ENCODE results near the gene ZNF775.

The ZNF775 gene

GRCh38 chr7:150401861-150402631, 22.9 kb downstream of the ZNF775 start:
- Mint-ChIP-seq H3K27ac (no peak overlapping the region), H3K4me1 (ENCODE audit: low read depth) (peaks cover 39% of the 10 kb centered on the region), H3K4me3 (no peak overlapping the region), H3K9me3 (no peaks in the 10 kb centered on the region), H3K27me3 (no peaks in the 10 kb centered on the region), H3K36me3 (ENCODE audit: low read depth) (peaks cover 12% of the 10 kb centered on the region)
- DNase-seq = no peak

DNA sequence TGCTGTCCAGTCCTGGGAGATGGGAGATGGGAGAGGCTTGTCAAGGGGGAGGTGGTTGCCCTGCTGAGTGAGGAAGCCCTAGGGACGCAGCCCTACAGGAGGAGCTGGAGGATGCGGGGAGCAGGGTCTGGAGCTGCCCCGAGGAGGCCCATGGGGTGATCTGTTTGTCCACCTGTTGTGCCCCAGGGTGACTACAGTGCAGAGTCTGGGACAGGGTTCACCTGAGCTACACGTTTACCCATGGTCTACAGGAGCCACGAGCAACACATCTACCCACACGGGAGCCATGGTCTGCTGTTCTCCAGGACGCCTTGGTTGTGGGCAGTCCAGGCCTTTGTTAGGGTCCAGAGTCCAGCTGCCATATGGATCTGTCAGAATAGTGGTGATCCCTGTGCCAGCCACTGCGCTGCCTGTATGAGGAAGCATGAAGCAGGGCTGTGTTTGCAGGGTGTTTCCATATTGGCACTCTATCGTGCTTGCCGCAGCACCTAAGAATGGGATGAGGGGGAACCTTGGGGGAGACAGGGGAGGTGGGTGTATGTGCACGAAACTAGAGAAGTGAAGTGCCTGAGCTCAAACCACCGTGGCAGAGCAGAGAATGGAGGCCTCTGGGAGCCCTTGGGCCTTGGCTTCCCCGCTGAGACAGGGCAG, 23.7 kb downstream of the ZNF775 start:
- Mint-ChIP-seq H3K4me3 (no peak overlapping the region), H3K4me1 (ENCODE audit: low read depth) (peaks cover 41% of the 10 kb centered on the region), H3K27me3 (no peaks in the 10 kb centered on the region), H3K36me3 (ENCODE audit: low read depth) (peaks cover 14% of the 10 kb centered on the region), H3K27ac (peak overlapping the region; percentile 28), H3K9me3 (no peaks in the 10 kb centered on the region)
- no peak for DNase-seq

- peaks cover 43% of the 10 kb centered on the region for H3K4me1 Mint-ChIP-seq (ENCODE audit: low read depth)
- peak overlapping the region; percentile 87 for H3K27ac Mint-ChIP-seq
- H3K36me3 Mint-ChIP-seq (ENCODE audit: low read depth) = peaks cover 14% of the 10 kb centered on the region
- DNase-seq = no peak
- no peaks in the 10 kb centered on the region for H3K9me3 Mint-ChIP-seq
- no peaks in the 10 kb centered on the region for H3K27me3 Mint-ChIP-seq
- H3K4me3 Mint-ChIP-seq = peak overlapping the region; percentile 88
These were observed 24.4 kb downstream of the ZNF775 start for GRCh38 chr7:150403376-150404171.

DNA sequence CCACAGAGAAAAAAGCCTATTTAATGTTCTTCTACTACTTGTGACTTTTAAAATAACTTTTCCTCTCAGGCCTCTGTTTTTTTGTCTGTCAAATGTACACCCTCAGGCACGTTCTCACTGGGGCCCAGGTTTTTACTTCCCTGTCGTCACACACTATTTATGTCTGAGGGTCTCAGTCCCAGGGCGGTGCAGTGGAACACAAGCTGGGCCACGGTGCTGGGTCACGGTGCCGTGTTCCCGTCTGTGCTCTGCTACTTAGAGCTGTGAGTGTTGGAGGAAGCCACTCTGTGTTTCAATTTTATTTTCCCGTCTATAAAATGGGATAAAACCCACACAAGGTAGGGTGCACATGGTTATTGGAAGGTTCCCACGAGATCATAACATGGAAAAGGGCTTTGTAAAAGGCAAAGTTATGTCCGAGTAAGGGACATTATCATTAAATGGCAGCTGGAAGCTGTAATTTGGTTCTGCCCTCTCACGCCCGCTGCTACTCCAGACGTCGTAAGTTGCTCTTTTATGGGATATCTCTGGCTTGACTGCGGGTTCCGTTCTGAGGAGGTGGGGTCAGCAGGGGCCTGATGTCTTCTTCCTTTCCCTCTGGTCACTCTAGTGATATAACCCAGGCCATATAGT, 25.2 kb downstream of the ZNF775 start:
- H3K4me1 Mint-ChIP-seq (ENCODE audit: low read depth) = peaks cover 48% of the 10 kb centered on the region
- peak overlapping the region; percentile 88 for H3K4me3 Mint-ChIP-seq
- no peaks in the 10 kb centered on the region for H3K9me3 Mint-ChIP-seq
- peak; percentile 47 for DNase-seq
- no peaks in the 10 kb centered on the region for H3K27me3 Mint-ChIP-seq
- peak overlapping the region; percentile 87 for H3K27ac Mint-ChIP-seq
- peaks cover 17% of the 10 kb centered on the region for H3K36me3 Mint-ChIP-seq (ENCODE audit: low read depth)

- peak; percentile 85 for DNase-seq
- no peaks in the 10 kb centered on the region for H3K9me3 Mint-ChIP-seq
- peaks cover 48% of the 10 kb centered on the region for H3K4me1 Mint-ChIP-seq (ENCODE audit: low read depth)
- H3K27me3 Mint-ChIP-seq = no peaks in the 10 kb centered on the region
- peaks cover 20% of the 10 kb centered on the region for H3K36me3 Mint-ChIP-seq (ENCODE audit: low read depth)
- H3K27ac Mint-ChIP-seq = peak overlapping the region; percentile 95
- peak overlapping the region; percentile 88 for H3K4me3 Mint-ChIP-seq
These were observed 25.9 kb downstream of the ZNF775 start for GRCh38 chr7:150404805-150405583.

GRCh38 chr7:150405584-150406311, 26.6 kb downstream of the ZNF775 start:
- Mint-ChIP-seq H3K36me3 (ENCODE audit: low read depth) (peaks cover 24% of the 10 kb centered on the region), H3K27me3 (no peaks in the 10 kb centered on the region), H3K4me1 (ENCODE audit: low read depth) (peaks cover 43% of the 10 kb centered on the region), H3K4me3 (peak overlapping the region; percentile 88), H3K27ac (peak overlapping the region; percentile 95), H3K9me3 (no peaks in the 10 kb centered on the region)
- peak; percentile 69 for DNase-seq

- no peak for DNase-seq
- Mint-ChIP-seq H3K4me1 (ENCODE audit: low read depth) (peaks cover 40% of the 10 kb centered on the region), H3K4me3 (peak overlapping the region; percentile 88), H3K27ac (peak overlapping the region; percentile 95), H3K27me3 (no peaks in the 10 kb centered on the region), H3K36me3 (ENCODE audit: low read depth) (peaks cover 28% of the 10 kb centered on the region), H3K9me3 (no peaks in the 10 kb centered on the region)
These were observed 27.1 kb downstream of the ZNF775 start for GRCh38 chr7:150406312-150406566.

DNA sequence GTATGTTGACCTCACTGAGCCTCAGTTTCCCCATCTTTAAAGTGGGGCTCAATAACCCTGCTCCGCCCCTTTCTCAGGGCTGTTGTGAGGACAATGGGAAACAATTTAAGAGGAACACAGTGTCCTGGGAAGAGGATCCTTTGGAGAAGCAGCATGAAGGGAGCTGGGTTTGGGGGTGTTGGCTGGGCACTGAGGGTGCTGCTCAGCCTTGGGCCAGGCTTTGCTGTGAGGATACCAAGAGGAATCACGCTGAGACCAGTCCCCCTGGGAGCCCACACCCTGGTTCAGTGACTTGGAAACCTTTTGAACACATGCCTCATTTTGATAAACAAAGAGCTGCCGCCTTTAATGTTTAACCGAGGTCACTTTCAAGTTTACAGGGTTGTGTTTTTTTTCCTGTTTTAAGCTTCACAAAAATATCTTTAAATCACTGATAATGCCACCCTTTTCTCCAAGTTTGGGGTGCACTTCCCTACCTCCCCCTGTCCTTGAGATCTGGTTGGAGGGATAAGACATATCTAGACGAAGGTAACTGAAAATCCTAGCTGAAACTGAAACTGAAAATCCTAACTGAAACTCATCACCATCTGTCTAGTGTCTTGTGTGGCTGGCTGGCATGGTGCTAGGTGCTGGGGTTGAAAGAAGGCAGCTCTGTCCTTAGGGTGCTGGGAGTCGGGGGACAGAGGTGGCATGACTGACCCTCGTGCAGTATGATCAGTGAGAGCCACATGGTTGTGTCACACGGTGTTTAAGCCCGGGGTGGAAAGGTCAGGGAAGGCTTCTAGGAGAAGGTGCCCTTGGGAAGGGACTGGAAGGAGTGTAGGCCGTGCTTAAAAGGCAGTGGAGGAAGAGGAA, 27.7 kb downstream of the ZNF775 start:
- no peaks in the 10 kb centered on the region for H3K9me3 Mint-ChIP-seq
- peak overlapping the region; percentile 95 for H3K27ac Mint-ChIP-seq
- H3K4me3 Mint-ChIP-seq = peak overlapping the region; percentile 88
- H3K36me3 Mint-ChIP-seq (ENCODE audit: low read depth) = peaks cover 33% of the 10 kb centered on the region
- peaks cover 37% of the 10 kb centered on the region for H3K4me1 Mint-ChIP-seq (ENCODE audit: low read depth)
- DNase-seq = peak; percentile 63
- H3K27me3 Mint-ChIP-seq = no peaks in the 10 kb centered on the region

DNA sequence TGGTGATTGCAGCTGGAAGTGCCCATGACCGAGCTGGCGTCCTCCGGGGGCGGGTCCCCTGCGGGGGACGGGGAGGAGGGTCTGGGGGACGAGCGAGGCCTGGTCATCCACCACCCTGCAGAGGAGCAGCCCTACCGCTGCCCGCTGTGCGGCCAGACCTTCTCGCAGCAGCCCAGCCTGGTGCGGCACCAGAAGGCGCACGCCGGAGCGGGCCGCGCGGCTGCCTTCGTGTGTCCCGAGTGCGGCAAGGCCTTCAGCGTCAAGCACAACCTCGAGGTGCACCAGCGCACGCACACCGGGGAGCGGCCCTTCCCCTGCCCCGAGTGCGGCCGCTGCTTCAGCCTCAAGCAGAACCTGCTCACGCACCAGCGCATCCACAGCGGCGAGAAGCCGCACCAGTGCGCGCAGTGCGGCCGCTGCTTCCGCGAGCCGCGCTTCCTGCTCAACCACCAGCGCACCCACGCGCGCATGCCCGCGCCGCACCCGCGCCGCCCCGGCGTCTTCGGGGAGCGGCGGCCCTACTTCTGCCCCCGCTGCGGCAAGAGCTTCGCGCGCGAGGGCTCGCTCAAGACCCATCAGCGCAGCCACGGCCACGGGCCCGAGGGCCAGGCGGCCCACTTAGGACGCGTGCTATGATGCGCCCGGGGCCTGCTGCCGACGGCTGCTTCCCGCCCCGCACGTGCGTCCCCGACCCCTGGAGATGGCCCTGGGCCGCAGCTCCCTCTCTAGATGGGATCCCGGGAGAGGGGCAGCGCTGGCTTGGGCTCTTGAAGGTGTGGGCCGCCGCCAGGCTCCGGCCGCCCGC, 28.7 kb downstream of the ZNF775 start:
- H3K4me3 Mint-ChIP-seq = no peak overlapping the region
- no peak for DNase-seq
- no peaks in the 10 kb centered on the region for H3K9me3 Mint-ChIP-seq
- no peaks in the 10 kb centered on the region for H3K27me3 Mint-ChIP-seq
- H3K27ac Mint-ChIP-seq = no peak overlapping the region
- H3K36me3 Mint-ChIP-seq (ENCODE audit: low read depth) = peaks cover 35% of the 10 kb centered on the region
- H3K4me1 Mint-ChIP-seq (ENCODE audit: low read depth) = peaks cover 39% of the 10 kb centered on the region

DNA sequence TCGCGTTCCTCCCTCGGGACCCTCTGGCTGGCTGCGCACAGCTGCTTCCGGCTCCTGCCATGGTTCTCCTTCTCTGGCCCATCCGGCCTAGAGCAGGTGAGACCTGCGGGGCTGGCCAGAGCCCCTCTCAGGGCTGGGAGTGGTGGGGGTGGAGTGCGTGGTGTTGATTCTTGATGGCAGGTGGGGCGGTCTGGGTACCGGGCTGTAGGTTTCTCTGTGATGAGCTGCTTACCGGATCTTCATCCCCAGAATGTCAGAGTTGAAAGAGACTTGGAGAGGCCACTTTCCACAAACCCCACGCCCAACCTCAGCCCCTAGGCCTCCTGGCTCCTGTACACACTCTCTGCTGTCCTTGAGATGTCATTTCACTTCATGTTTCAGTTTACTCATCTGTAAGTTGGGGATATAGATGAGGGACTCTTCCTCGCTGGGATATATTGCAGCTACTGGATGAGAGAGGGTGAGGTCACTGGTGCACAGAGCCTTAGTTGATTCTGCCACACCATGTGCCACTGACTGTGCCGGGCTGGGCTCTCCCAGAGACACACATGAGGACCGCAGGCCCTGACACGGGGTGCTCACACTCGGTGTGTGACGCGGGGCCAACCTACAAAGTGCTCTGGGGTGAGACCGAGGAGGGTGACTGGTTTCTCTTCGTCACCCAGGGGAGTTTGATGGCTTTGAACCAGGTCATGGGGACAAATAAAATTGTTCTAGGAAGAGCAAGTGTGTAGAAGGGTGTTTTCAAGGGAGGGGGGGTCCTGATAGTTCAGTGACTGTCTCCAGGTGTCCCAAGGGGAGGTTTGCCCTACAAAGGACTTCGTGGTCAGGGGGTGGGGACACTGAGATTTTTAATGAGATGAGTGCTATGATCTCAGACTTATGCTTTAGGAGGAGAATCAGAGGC, 29.5 kb downstream of the ZNF775 start:
- no peak for DNase-seq
- peaks cover 42% of the 10 kb centered on the region for H3K4me1 Mint-ChIP-seq (ENCODE audit: low read depth)
- H3K27ac Mint-ChIP-seq = peak overlapping the region; percentile 85
- H3K4me3 Mint-ChIP-seq = no peak overlapping the region
- peaks cover 35% of the 10 kb centered on the region for H3K36me3 Mint-ChIP-seq (ENCODE audit: low read depth)
- H3K9me3 Mint-ChIP-seq = no peaks in the 10 kb centered on the region
- H3K27me3 Mint-ChIP-seq = no peaks in the 10 kb centered on the region

DNA sequence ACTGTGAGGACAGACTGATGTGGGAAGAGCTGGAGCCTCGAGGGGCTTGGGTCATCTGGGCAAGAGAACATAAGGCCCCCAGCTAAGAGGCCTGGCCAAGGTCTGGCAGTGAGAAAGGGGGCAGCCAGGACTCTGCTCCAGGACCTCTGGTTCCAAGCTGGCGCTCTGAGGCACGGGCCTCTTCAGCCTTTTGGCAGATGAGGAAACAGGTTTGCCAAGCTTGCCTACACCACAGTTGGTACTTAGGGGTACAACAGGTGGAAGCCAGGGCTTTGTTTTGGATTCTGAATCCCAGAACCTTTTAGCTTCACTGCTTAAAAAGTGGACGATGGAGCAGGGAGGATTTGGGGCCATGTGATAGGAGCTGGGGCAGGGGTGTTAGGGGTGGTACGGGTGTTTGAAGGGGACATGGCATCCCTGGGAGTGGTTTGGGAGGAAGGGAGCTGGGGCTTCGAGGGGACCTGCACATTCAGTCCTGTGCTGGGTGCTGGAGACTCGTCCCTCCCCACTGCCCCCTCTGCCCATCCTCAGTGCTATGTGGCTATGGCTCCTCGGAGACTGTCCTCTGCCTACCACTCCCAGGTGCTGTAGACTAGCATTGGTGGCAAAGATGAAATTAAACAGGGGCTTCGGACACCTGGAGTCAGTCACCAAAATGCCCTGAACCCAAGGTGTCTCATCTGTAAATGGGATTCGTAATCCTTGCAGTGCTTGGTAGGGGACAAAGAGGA, 30.3 kb downstream of the ZNF775 start:
- no peak overlapping the region for H3K4me3 Mint-ChIP-seq
- peaks cover 37% of the 10 kb centered on the region for H3K4me1 Mint-ChIP-seq (ENCODE audit: low read depth)
- H3K36me3 Mint-ChIP-seq (ENCODE audit: low read depth) = peaks cover 35% of the 10 kb centered on the region
- H3K27me3 Mint-ChIP-seq = no peaks in the 10 kb centered on the region
- peak overlapping the region; percentile 85 for H3K27ac Mint-ChIP-seq
- DNase-seq = no peak
- H3K9me3 Mint-ChIP-seq = no peaks in the 10 kb centered on the region

All from activated T-cell treated with anti-CD3 and anti-CD28 coated beads, Interleukin-2, amount 50 U/mL, for 24 hours (primary cell).